ENCODE data around the gene BRINP2. TPM values are rescaled to one million over a fixed set of nuclear protein-coding genes. Genes with fewer than 3 reads are reported as not detected.
A peak's percentile ranks its signal among the peaks of the same experiment; 100 is the strongest.

The BRINP2 gene
- total and polyA plus RNA-seq, 2 experiments from 2014 or later, result 11.5 to 20.6 TPM

DNA sequence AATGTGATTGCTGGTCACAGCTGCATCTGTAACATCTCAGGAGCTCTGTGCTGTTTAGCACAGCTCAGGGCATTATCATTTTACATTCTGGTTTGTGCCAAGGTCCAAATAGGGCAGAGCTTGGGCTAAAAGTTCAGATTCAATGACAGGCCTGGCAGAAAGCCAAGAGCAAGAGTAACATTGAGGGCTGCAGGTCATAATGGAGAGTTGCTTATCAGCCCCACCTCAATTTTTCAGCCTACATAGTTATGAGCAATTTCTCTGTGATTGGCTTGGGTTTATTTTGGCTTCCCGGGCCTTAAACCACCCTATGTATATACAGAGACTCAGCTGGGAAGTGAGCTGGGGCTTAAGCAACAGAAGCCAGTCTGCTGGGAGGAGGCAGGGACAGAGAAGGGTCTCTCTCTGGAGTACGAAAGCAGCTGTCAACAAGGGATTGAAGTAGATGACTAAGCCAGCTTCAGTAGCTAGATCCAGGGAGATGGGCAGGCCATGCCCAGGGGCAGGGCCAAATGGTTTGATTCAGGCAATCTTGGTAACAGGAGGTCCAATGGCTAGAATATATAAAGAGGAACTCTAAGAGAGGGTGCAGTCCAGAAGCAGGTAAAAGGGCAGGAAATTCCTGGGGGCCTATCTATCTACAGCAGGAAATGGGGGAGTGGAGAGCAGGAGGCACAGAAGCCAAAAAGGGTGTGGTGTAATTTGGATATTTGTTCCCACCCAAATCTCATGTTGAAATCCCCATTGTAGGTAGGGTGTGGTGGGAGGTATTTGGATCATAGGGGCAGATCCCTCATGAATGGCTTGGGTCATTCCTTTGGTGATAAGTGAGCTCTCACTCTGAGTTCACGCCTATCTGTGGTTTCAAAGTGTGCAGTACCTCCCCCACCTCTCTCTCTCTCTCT is 49.0 kb downstream of the BRINP2 start:
- Histone ChIP-seq H3K27me3 (no peaks in the 10 kb centered on the region), H3K4me3 (no peak overlapping the region), H3K36me3 (no peaks in the 10 kb centered on the region), H3K9me3 (ENCODE audit: low read depth) (no peaks in the 10 kb centered on the region), H3K4me1 (ENCODE audit: low read depth) (peaks cover 20% of the 10 kb centered on the region), H3K27ac (peak overlapping the region; percentile 27)
- DNase-seq (ENCODE audit: low read depth in 1 of 2, low spot score in 1 of 2), result peak; percentile 46 to 68
- no peak for TF ChIP-seq CTCF (IDR thresholded peaks at IDR 0.05; ENCODE audit: low read depth, low read length)

DNA sequence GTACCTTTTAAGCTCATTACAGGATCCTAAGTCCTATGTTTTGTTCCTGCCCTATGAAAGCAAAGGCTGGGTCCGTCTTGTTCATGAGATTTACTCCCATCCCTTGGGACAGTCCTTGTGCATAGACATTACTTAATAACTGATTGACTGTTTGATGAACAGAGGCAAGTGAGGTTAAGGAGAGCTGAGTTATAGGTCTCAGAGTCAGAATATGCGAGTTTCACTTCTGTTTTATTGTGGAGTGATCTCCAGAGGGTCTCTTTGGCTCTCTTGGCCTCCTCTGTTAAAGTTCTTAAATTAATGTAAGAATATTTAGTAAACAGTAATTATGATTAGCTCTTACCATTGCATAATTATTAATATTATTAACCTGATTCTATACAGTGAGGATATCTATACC is 52.6 kb downstream of the BRINP2 start:
- no peaks in the 10 kb centered on the region for H3K9me3 ChIP-seq (ENCODE audit: low read depth)
- H3K27me3 ChIP-seq, result no peaks in the 10 kb centered on the region
- H3K36me3 ChIP-seq, result no peaks in the 10 kb centered on the region
- DNase-seq (ENCODE audit: low read depth in 1 of 2, low spot score in 1 of 2), result no peak
- no peak overlapping the region for H3K27ac ChIP-seq
- no peak overlapping the region for H3K4me3 ChIP-seq
- no peak for TF ChIP-seq CTCF (IDR thresholded peaks at IDR 0.05; ENCODE audit: low read depth, low read length)
- H3K4me1 ChIP-seq (ENCODE audit: low read depth), result peaks cover 20% of the 10 kb centered on the region

DNA sequence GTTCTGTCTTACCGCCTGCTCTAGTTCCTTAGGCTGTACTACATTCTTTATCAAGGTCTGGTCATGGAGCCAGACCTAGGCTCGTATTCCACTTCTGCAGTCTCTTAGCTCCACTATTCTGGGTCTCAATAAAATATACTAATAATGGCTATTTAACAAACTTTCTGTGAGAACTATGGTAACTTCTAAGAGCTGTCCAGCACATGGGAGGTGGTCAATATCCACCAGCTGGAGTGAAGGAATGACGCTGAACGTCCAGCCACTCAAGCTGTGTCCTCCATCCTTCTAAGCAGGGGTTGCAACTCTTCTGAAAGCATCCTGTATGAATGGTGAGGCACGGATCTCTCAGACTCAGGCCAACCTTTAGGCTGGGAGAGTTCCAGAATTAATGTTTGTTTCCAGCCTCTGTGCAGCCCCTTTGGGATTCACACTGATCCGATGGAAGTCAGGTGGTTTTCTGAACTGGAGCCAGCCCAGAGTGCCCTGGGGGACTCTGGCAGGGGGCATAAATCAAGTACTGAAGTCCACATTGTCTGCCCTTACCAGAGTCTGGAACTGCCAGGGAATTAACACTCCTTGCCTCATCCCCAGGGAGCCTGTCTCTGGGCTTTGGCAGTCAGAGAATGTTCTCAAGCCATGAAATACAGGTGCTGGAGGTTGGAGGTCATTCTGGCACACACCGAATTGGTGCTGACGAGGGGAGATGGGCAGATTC is 57.4 kb downstream of the BRINP2 start:
- no peak for TF ChIP-seq CTCF (IDR thresholded peaks at IDR 0.05; ENCODE audit: low read depth, low read length)

DNA sequence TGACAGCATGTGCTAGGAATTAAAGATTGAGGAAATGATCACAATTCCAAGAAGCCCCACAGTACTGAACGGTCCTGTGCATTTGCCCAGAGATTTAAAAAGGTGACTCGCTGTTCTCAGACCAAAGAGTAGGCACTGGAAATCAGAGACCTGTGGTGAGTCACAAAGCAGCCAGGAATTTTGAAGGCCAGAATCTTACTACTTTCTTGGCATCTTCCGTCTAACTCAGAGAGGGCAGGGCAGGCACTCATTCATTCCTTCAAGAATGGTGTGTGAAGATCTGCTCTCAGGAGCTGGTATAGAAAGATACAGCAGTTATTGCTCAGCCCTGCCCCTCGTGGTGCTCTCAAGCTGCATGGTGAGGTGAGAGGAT is 57.9 kb downstream of the BRINP2 start:
- no peak for DNase-seq (ENCODE audit: low read depth in 1 of 2, low spot score in 1 of 2)
- Histone ChIP-seq H3K4me1 (ENCODE audit: low read depth) (peaks cover 17% of the 10 kb centered on the region), H3K9me3 (ENCODE audit: low read depth) (no peaks in the 10 kb centered on the region), H3K36me3 (no peaks in the 10 kb centered on the region), H3K27ac (no peak overlapping the region), H3K27me3 (no peaks in the 10 kb centered on the region), H3K4me3 (no peak overlapping the region)
- no peak for TF ChIP-seq CTCF (IDR thresholded peaks at IDR 0.05; ENCODE audit: low read depth, low read length)

More for the DNA sequence above, 57.4 kb downstream of the BRINP2 start:
- no peak overlapping the region for H3K4me3 ChIP-seq
- peaks cover 17% of the 10 kb centered on the region for H3K4me1 ChIP-seq (ENCODE audit: low read depth)
- no peaks in the 10 kb centered on the region for H3K27me3 ChIP-seq
- no peak for DNase-seq (ENCODE audit: low read depth in 1 of 2, low spot score in 1 of 2)
- H3K36me3 ChIP-seq, result no peaks in the 10 kb centered on the region
- H3K9me3 ChIP-seq (ENCODE audit: low read depth), result no peaks in the 10 kb centered on the region
- no peak overlapping the region for H3K27ac ChIP-seq

- H3K27me3 ChIP-seq, result no peaks in the 10 kb centered on the region
- no peaks in the 10 kb centered on the region for H3K9me3 ChIP-seq (ENCODE audit: low read depth)
- H3K36me3 ChIP-seq, result no peaks in the 10 kb centered on the region
- peaks cover 17% of the 10 kb centered on the region for H3K4me1 ChIP-seq (ENCODE audit: low read depth)
- no peak for DNase-seq (ENCODE audit: low read depth in 1 of 2, low spot score in 1 of 2)
- peak overlapping the region; percentile 83 for H3K27ac ChIP-seq
- TF ChIP-seq CTCF (IDR thresholded peaks at IDR 0.05; ENCODE audit: low read depth, low read length), result no peak
- H3K4me3 ChIP-seq, result no peak overlapping the region
These were observed 59.0 kb downstream of the BRINP2 start for GRCh38 chr1:177229781-177230180.
